Measurements from ENCODE around the gene FBXO45.
"Not testable (repeated sequence)": the region's sequence is repeated elsewhere in the genome, so short reads cannot be mapped to it uniquely, and the experiment has no call there.

The FBXO45 gene

GRCh38 chr3:196568246-196569002, at the start of gene FBXO45, which contains the start of gene WDR53:
Gene FBXO45 (plus strand): TSS chr3:196568660. CDS start chr3:196568985, 325 bp downstream.
Gene WDR53 (minus strand): TSS chr3:196568554. CDS start chr3:196561475, 7,079 bp downstream.
- DNase-seq = peak; percentile 97

- peak; percentile 31 for DNase-seq
Measured at GRCh38 chr3:196518966-196519717, 49.3 kb upstream of the FBXO45 start.

GRCh38 chr3:196519718-196520082, 48.8 kb upstream of the FBXO45 start:
- DNase-seq = no peak

GRCh38 chr3:196521291-196521690, 47.2 kb upstream of the FBXO45 start:
- DNase-seq = not testable (repeated sequence)

GRCh38 chr3:196523841-196524240, 44.6 kb upstream of the FBXO45 start:
- no peak for DNase-seq

GRCh38 chr3:196524527-196524926, 43.9 kb upstream of the FBXO45 start:
- no peak for DNase-seq

GRCh38 chr3:196525141-196525540, 43.3 kb upstream of the FBXO45 start:
- no peak for DNase-seq

- peak; percentile 72 for DNase-seq
Measured at GRCh38 chr3:196528639-196529233, 39.7 kb upstream of the FBXO45 start.

- DNase-seq = no peak
Measured at GRCh38 chr3:196531418-196531817, 37.0 kb upstream of the FBXO45 start.

- DNase-seq = no peak
Measured at GRCh38 chr3:196533260-196533681, 35.2 kb upstream of the FBXO45 start.

- no peak for DNase-seq
Measured at GRCh38 chr3:196537319-196537984, 31.0 kb upstream of the FBXO45 start.

GRCh38 chr3:196541684-196542445, 26.6 kb upstream of the FBXO45 start:
- no peak for DNase-seq

GRCh38 chr3:196544491-196544992, 23.9 kb upstream of the FBXO45 start:
- DNase-seq = no peak

GRCh38 chr3:196546537-196546936, 21.9 kb upstream of the FBXO45 start:
- no peak for DNase-seq

GRCh38 chr3:196547067-196547466, 21.4 kb upstream of the FBXO45 start:
- no peak for DNase-seq

- not testable (repeated sequence) for DNase-seq
Measured at GRCh38 chr3:196549312-196549711, 19.1 kb upstream of the FBXO45 start.

- DNase-seq = not testable (repeated sequence)
Measured at GRCh38 chr3:196550172-196550571, 18.3 kb upstream of the FBXO45 start.

- DNase-seq = no peak
Measured at GRCh38 chr3:196552253-196552652, 16.2 kb upstream of the FBXO45 start.

GRCh38 chr3:196553551-196553950, 14.9 kb upstream of the FBXO45 start:
- no peak for DNase-seq

- no peak for DNase-seq
Measured at GRCh38 chr3:196554205-196554604, 14.3 kb upstream of the FBXO45 start.

- no peak for DNase-seq
Measured at GRCh38 chr3:196555295-196555694, 13.2 kb upstream of the FBXO45 start.

GRCh38 chr3:196557236-196557635, 11.2 kb upstream of the FBXO45 start:
- no peak for DNase-seq
